VCaP (cell line): ENCODE data around the gene C4orf50.

ENCODE experiments used
- H3K27ac ChIP-seq: fragments of 450-650 bp; 2 replicates; pipeline ENCODE4 v1.5.1; 2017
- TF ChIP-seq, protein P1 (sequence below): fragments of 450-650 bp; conservative IDR thresholded peaks from 2 replicates; pipeline ENCODE4 v1.5.1; 2017; ENCODE audit warnings: mild to moderate bottlenecking, moderate library complexity

Gene C4orf50

DNA sequence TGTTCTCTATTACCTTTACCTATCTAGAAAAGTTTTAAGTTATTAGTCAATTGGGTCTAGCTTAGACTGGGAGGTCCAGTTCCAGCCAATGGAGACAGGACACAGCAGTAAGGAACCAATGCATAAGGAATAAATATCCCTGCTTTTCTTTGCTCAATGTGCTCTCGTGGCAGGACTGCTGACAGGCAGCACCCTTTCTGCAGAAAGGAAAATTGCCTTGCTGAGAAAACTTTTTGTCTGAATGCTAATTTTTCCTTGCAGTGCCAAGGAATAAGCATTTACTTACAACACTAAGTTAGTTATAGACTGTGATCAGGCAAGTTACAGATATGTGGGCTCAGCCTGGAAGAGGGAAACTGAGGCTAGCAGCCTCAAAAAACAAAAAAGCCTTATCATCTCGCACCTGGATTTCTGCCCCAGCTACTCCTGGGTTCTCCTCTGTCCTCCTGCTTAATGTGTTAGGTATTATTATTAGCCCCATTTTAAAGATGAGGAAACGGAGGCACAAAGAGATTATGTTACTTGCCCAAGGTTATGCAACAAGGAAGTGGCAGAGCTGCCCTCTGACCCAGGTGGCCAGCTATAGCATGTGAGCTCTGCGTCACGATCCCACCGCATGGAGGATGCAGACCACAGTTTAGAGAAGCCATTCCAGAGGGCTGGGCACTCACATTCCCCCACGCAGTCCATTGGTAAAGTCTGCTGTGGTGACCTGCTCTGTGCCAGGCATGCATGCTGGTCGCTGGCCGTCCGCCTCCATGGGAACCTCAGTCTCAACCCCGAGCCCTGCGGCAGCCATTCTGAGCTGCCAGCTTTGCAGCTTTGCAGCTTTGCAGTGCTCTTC, 40.5 kb upstream of the C4orf50 start:
- TF ChIP-seq, protein P1, sequence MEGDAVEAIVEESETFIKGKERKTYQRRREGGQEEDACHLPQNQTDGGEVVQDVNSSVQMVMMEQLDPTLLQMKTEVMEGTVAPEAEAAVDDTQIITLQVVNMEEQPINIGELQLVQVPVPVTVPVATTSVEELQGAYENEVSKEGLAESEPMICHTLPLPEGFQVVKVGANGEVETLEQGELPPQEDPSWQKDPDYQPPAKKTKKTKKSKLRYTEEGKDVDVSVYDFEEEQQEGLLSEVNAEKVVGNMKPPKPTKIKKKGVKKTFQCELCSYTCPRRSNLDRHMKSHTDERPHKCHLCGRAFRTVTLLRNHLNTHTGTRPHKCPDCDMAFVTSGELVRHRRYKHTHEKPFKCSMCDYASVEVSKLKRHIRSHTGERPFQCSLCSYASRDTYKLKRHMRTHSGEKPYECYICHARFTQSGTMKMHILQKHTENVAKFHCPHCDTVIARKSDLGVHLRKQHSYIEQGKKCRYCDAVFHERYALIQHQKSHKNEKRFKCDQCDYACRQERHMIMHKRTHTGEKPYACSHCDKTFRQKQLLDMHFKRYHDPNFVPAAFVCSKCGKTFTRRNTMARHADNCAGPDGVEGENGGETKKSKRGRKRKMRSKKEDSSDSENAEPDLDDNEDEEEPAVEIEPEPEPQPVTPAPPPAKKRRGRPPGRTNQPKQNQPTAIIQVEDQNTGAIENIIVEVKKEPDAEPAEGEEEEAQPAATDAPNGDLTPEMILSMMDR = no peak
- H3K27ac ChIP-seq = no peak overlapping the region

DNA sequence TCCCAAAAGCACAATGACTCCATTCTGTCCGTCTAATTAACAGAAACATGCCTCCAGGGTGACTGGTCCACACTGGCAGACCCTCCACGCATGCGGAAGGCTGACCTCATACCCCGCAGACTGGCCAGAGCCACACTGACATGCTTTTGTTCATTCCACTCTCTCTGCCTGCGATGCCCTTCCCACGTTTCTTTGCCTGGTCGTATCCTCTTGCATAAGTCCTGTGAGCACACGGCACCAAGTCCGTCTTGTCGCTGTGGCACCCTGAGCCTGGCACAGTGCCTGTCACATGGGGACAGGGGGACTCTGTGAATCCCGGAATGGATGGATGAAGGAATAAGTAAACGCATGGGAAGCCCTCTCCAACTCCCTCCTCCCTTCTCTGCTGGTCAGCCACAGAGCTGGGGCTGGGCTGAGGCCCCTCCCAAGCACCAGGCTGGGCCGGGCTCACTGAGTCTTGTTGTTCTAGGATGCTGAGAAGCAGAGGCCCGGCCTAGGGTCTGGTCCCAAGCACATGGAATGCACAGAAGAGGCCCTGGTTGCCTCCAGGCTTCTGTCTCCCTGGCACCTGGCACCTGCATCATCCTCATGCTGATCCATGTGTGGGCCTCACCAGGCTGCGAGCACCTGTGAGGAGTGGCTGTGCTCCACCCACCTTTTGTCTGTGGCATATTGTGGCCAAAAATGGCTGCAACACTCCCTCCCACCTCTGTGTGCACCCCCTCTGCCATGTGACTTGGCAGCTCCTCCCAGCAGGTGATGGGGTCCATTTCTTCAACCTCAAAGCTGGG, 38.9 kb upstream of the C4orf50 start:
- TF ChIP-seq, protein P1 = no peak
- no peak overlapping the region for H3K27ac ChIP-seq

DNA sequence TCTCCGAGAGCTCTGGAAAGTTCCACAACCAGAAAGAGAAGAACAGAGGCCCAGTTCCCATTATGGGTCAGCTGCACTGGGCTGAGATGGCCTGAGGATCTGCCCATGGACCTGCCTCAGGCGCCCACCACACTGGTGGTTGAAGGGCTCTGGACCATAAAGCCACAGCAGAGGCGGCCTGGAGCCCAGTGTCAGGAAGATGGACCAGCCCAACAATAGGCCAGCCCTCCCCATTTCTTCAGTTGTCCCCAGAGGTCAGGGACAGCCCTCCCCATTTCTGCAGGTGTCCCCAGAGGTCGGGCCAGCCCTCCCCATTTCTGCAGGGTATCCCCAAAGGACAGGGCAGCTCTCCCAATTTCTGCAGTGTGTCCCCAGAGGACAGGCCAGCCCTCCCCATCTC, 37.2 kb upstream of the C4orf50 start:
- TF ChIP-seq, protein P1 = no peak

DNA sequence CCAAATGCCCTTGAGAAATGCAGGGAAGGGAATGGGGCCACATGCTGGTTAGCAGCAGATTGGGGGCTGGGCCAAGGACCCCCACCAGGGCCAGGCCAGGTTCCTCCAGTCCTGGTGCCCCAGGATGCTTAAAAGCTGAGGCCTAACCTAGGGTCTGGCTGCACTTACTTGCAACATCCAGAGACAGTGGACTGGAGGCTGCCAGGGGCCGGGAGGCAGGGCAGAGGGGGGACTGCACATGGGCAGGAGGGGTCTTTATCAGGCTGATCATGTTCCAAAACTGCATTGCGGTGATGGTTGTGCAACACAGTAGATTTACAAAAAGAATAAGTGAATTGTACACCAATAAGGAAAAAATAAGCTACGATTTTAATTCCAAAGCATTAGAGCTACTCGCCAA, 36.8 kb upstream of the C4orf50 start:
- TF ChIP-seq, protein P1 = no peak
- H3K27ac ChIP-seq = no peak overlapping the region

More for the DNA sequence above, 37.2 kb upstream of the C4orf50 start:
- no peak overlapping the region for H3K27ac ChIP-seq

DNA sequence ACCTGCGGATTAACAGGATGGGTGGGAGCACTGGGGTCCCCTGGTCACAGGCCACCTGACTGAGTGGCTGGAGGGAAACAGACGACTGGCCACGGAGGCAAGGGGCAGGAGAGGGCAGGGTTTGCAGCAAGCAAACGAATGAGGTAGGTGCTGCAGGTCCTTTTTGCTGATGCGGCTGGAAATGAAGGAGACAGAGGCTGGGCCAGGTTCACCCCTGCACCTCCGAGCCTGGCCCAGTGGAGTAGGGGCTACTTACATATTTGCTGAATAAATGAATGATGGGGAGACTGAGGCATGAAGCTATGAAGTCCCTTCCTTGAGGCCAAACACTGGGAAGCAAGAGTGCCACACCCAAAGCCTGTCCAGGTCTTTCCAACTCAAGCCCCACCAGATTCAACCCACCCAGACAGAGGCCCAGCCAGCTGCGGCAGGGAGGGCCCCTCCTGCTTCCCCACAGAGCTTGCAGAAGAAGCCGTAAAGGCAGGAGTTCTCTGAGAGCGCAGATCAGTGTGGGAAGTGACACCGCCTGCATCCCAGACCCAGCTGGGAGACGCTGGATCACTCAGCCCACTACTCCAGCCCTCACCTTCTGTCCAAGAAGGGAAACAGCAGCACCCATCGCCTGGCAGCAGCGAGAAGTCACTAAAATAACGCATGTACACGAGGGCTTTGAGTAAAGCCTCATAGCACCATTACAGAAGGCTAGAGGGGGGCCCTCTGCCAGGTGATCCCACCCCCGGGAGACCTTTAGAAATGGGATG, 36.1 kb upstream of the C4orf50 start:
- H3K27ac ChIP-seq = no peak overlapping the region
- TF ChIP-seq, protein P1 = no peak

DNA sequence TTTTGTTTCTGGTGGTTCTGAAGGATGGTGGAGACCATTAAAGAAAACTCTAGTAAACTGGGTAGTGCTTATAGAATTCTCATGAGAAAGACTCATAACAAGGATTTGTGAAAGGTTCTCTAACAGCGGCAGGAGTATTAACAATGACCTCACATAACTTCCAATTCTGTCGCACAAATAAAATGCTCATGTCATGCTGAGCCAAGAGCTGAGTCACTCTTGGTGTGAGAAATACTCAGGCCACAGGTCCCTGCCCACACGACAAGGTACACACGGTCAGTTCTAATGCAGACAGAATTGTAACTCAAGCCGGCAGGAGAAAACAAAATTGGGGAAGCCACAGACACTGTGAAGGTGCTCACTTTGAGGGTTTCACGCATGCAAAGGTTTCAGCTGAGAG, 34.4 kb upstream of the C4orf50 start:
- TF ChIP-seq, protein P1 = no peak
- no peak overlapping the region for H3K27ac ChIP-seq

DNA sequence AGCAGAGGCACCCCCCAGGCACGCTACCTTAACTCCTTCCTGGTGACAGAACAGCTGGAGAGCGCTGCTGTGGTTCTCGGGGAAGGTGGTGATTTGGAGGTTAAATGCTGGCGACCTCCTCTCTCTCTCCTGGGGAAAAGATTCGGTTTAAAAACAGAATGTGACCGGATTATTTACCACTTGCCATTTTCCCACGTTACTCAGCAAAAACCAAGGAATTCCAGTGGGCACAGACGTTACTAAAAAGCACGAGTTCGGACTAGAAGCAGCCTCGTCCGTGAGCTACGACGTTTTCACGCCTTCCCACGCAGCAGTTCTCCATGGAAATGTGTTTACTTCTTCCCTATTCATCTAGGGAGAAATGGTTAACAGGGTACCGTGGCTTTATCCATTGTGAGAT, 32.3 kb upstream of the C4orf50 start:
- TF ChIP-seq, protein P1 = no peak
- H3K27ac ChIP-seq = no peak overlapping the region
